Smooth muscle cell of the brain vasculature (primary cell): ENCODE data around the gene LYRM9.
"Not testable (repeated sequence)": the region's sequence is repeated elsewhere in the genome, so short reads cannot be mapped to it uniquely, and the experiment has no call there.

ENCODE experiments used
- DNase-seq: peaks from one replicate; pipeline ENCODE4 v3.0.0-alpha.2; 2012; ENCODE audit warnings: low read depth, low spot score

The LYRM9 gene

GRCh38 chr17:27873746-27874145 lies 19.4 kb downstream of the LYRM9 start:
- DNase-seq: no peak

- no peak for DNase-seq
Measured at GRCh38 chr17:27873211-27873610, 20.0 kb downstream of the LYRM9 start.

- no peak for DNase-seq
Measured at GRCh38 chr17:27872776-27873175, 20.4 kb downstream of the LYRM9 start.

GRCh38 chr17:27871407-27871806 lies 21.8 kb downstream of the LYRM9 start:
- no peak for DNase-seq

GRCh38 chr17:27870345-27870744 lies 22.8 kb downstream of the LYRM9 start:
- DNase-seq: no peak

GRCh38 chr17:27868565-27868964 lies 24.6 kb downstream of the LYRM9 start:
- no peak for DNase-seq

- no peak for DNase-seq
Measured at GRCh38 chr17:27862840-27863239, 30.3 kb downstream of the LYRM9 start.

GRCh38 chr17:27862004-27862403 lies 31.2 kb downstream of the LYRM9 start:
- no peak for DNase-seq

GRCh38 chr17:27860971-27861664 lies 32.0 kb downstream of the LYRM9 start:
- no peak for DNase-seq

GRCh38 chr17:27858621-27859305 lies 34.4 kb downstream of the LYRM9 start:
- DNase-seq: no peak

GRCh38 chr17:27856676-27857432 lies 36.3 kb downstream of the LYRM9 start:
- DNase-seq: no peak

GRCh38 chr17:27855454-27855853 lies 37.7 kb downstream of the LYRM9 start:
- DNase-seq: no peak

- no peak for DNase-seq
Measured at GRCh38 chr17:27854163-27854562, 39.0 kb downstream of the LYRM9 start.

- no peak for DNase-seq
Measured at GRCh38 chr17:27853091-27853490, 40.1 kb downstream of the LYRM9 start.

- no peak for DNase-seq
Measured at GRCh38 chr17:27849474-27850185, 43.5 kb downstream of the LYRM9 start.

GRCh38 chr17:27848931-27849330 lies 44.2 kb downstream of the LYRM9 start:
- no peak for DNase-seq

- not testable (repeated sequence) for DNase-seq
Measured at GRCh38 chr17:27846808-27847307, 46.3 kb downstream of the LYRM9 start.

- DNase-seq: no peak
Measured at GRCh38 chr17:27846042-27846655, 47.0 kb downstream of the LYRM9 start.

- DNase-seq: no peak
Measured at GRCh38 chr17:27845264-27846041, 47.7 kb downstream of the LYRM9 start.

- DNase-seq: no peak
Measured at GRCh38 chr17:27840688-27841087, 52.5 kb downstream of the LYRM9 start.

GRCh38 chr17:27840406-27840678 lies 52.8 kb downstream of the LYRM9 start:
- DNase-seq: not testable (repeated sequence)
